BLaER1 treated with 17β-estradiol and CSF1 and Interleukin-3, amounts not matched to agents 10 nM and 100 nM (cell line): Measurements from ENCODE around the gene DCLRE1A.

Source experiments
- H3K27ac ChIP-seq, 11 experiments: shearing (Covaris generic); formaldehyde crosslinking; 2 replicates each; pipeline ENCODE4 v1.8.1; 2022
- H3K27me3 ChIP-seq, 11 experiments: shearing (Covaris generic); formaldehyde crosslinking; 2 replicates each; pipeline ENCODE4 v1.8.1; 2022
- H3K36me3 ChIP-seq, 11 experiments: shearing (Covaris generic); formaldehyde crosslinking; 2 replicates each; pipeline ENCODE4 v1.8.1; 2022
- H3K4me1 ChIP-seq, 10 experiments: shearing (Covaris generic); formaldehyde crosslinking; 2 replicates each; pipeline ENCODE4 v1.8.1; 2022
- H3K4me2 ChIP-seq, 11 experiments: shearing (Covaris generic); formaldehyde crosslinking; 2 replicates each; pipeline ENCODE4 v1.8.1; 2022
- H3K4me3 ChIP-seq, 10 experiments: shearing (Covaris generic); formaldehyde crosslinking; 2 replicates each; pipeline ENCODE4 v1.8.1; 2022
- H3K9ac ChIP-seq, 11 experiments: shearing (Covaris generic); formaldehyde crosslinking; 2 replicates each; pipeline ENCODE4 v1.8.1; 2022
- H3K9me3 ChIP-seq, 11 experiments: shearing (Covaris generic); formaldehyde crosslinking; replicated peaks in 1 of 11; 2 replicates each; pipeline ENCODE4 v1.8.1; 2022
- H4K20me1 ChIP-seq, 11 experiments: shearing (Covaris generic); formaldehyde crosslinking; 2 replicates each; pipeline ENCODE4 v1.8.1; 2022
- Cebpa-rat ChIP-seq, 11 experiments: shearing (Covaris generic); IDR thresholded peaks; 2 replicates each; pipeline ENCODE4 v1.8.1; 2022

Gene DCLRE1A

GRCh38 chr10:113867904-113868303 lies 14.0 kb upstream of the DCLRE1A start:
- Histone ChIP-seq H3K4me1 (peaks cover 0 to 44% (median 17%) of the 10 kb centered on the region in 10 experiments; a peak in 13 of 20 replicates), H3K27me3 (no peaks in the 10 kb centered on the region), H3K27ac (no peak overlapping the region), H4K20me1 (peaks cover 0 to 38% (median 0%) of the 10 kb centered on the region in 11 experiments; a peak in 4 of 22 replicates), H3K4me2 (peak overlapping the region in 5 of 11 experiments; percentile 2 to 51 (median 36); a peak in 6 of 22 replicates), H3K9ac (no peak overlapping the region), H3K9me3 (peaks cover 0 to 30% (median 23%) of the 10 kb centered on the region in 11 experiments; a peak in 17 of 22 replicates), H3K36me3 (peaks cover 4 to 90% (median 63%) of the 10 kb centered on the region in 11 experiments), H3K4me3 (no peak overlapping the region)
- TF ChIP-seq Cebpa-rat (IDR thresholded peaks at IDR 0.05) = no peak

GRCh38 chr10:113866551-113867394 lies 12.9 kb upstream of the DCLRE1A start:
- H3K27me3 ChIP-seq = no peaks in the 10 kb centered on the region
- H3K27ac ChIP-seq = no peak overlapping the region
- no peak for TF ChIP-seq Cebpa-rat (IDR thresholded peaks at IDR 0.05)
- no peak overlapping the region for H3K9ac ChIP-seq
- peaks cover 0 to 39% (median 17%) of the 10 kb centered on the region in 10 experiments; a peak in 13 of 20 replicates for H3K4me1 ChIP-seq
- H3K36me3 ChIP-seq = peaks cover 9 to 90% (median 65%) of the 10 kb centered on the region in 11 experiments
- peak overlapping the region in 5 of 11 experiments; percentile 0 to 51 (median 13); a peak in 5 of 22 replicates for H3K4me2 ChIP-seq
- H3K9me3 ChIP-seq = peaks cover 2 to 19% (median 13%) of the 10 kb centered on the region in 11 experiments; a peak in 17 of 22 replicates
- H4K20me1 ChIP-seq = peaks cover 0 to 36% (median 0%) of the 10 kb centered on the region in 11 experiments; a peak in 4 of 22 replicates
- H3K4me3 ChIP-seq = no peak overlapping the region

GRCh38 chr10:113865901-113866300 lies 12.0 kb upstream of the DCLRE1A start:
- H3K9me3 ChIP-seq = peaks cover 7 to 23% (median 11%) of the 10 kb centered on the region in 11 experiments; a peak in 21 of 22 replicates
- H3K4me1 ChIP-seq = peaks cover 0 to 39% (median 17%) of the 10 kb centered on the region in 10 experiments; a peak in 13 of 20 replicates
- H4K20me1 ChIP-seq = peaks cover 0 to 27% (median 0%) of the 10 kb centered on the region in 11 experiments; a peak in 3 of 22 replicates
- H3K27ac ChIP-seq = peak overlapping the region in 1 of 11 experiments; percentile 46; a peak in 1 of 22 replicates
- no peak for TF ChIP-seq Cebpa-rat (IDR thresholded peaks at IDR 0.05)
- H3K36me3 ChIP-seq = peaks cover 18 to 90% (median 70%) of the 10 kb centered on the region in 11 experiments
- H3K4me2 ChIP-seq = peak overlapping the region in 5 of 11 experiments; percentile 12 to 60 (median 48); a peak in 6 of 22 replicates
- H3K4me3 ChIP-seq = no peak overlapping the region
- H3K27me3 ChIP-seq = no peaks in the 10 kb centered on the region
- H3K9ac ChIP-seq = no peak overlapping the region

GRCh38 chr10:113859261-113859660 lies 5.4 kb upstream of the DCLRE1A start:
- Histone ChIP-seq H4K20me1 (peaks cover 0 to 24% (median 0%) of the 10 kb centered on the region in 11 experiments; a peak in 4 of 22 replicates), H3K9me3 (peaks cover 8 to 25% (median 14%) of the 10 kb centered on the region in 11 experiments; a peak in 21 of 22 replicates), H3K36me3 (peaks cover 25 to 63% (median 59%) of the 10 kb centered on the region in 11 experiments), H3K9ac (no peak overlapping the region), H3K4me3 (no peak overlapping the region), H3K27ac (no peak overlapping the region), H3K27me3 (no peaks in the 10 kb centered on the region), H3K4me1 (peaks cover 11 to 55% (median 27%) of the 10 kb centered on the region in 10 experiments), H3K4me2 (peak overlapping the region in 1 of 11 experiments; percentile 29; a peak in 1 of 22 replicates)
- no peak for TF ChIP-seq Cebpa-rat (IDR thresholded peaks at IDR 0.05)

- Histone ChIP-seq H3K9ac (no peak overlapping the region), H3K27me3 (no peaks in the 10 kb centered on the region), H3K36me3 (peaks cover 25 to 56% (median 52%) of the 10 kb centered on the region in 11 experiments), H3K4me2 (peak overlapping the region in 1 of 11 experiments; percentile 95; a peak in 1 of 22 replicates), H3K9me3 (peaks cover 6 to 18% (median 11%) of the 10 kb centered on the region in 11 experiments; a peak in 21 of 22 replicates), H3K27ac (no peak overlapping the region), H3K4me3 (no peak overlapping the region), H4K20me1 (peaks cover 0 to 24% (median 0%) of the 10 kb centered on the region in 11 experiments; a peak in 4 of 22 replicates), H3K4me1 (peaks cover 14 to 57% (median 30%) of the 10 kb centered on the region in 10 experiments)
- TF ChIP-seq Cebpa-rat (IDR thresholded peaks at IDR 0.05) = no peak
Measured at GRCh38 chr10:113858541-113858940, 4.7 kb upstream of the DCLRE1A start.

DNA sequence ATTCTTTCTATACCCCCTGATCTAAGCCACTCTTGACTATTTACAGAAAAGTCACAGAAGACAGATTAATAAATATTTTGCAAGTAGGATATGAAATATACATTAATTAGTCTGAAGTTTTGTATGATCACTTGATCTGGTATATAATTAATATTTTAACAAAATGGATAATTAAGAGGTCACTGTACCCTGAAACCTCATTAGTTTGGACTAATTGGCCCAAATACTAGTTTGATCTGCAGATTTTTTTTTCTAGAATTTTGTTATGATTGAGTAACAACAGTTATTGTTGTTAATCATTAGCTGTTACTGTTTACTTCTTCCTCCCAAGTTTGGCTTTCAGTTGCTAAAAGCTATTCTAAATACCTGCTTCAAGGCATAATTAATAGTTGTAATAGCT lies 3.3 kb upstream of the DCLRE1A start:
- peak overlapping the region in 2 of 10 experiments; percentile 76 to 78; a peak in 3 of 20 replicates for H3K4me3 ChIP-seq
- TF ChIP-seq Cebpa-rat (IDR thresholded peaks at IDR 0.05) = no peak
- H3K36me3 ChIP-seq = peaks cover 24 to 43% (median 39%) of the 10 kb centered on the region in 11 experiments
- peaks cover 6 to 17% (median 11%) of the 10 kb centered on the region in 11 experiments; a peak in 21 of 22 replicates for H3K9me3 ChIP-seq
- H4K20me1 ChIP-seq = peaks cover 0 to 24% (median 0%) of the 10 kb centered on the region in 11 experiments; a peak in 4 of 22 replicates
- H3K27ac ChIP-seq = no peak overlapping the region
- no peaks in the 10 kb centered on the region for H3K27me3 ChIP-seq
- H3K9ac ChIP-seq = peak overlapping the region in 1 of 11 experiments; percentile 98; a peak in 4 of 22 replicates
- peak overlapping the region in 9 of 11 experiments; percentile 8 to 97 (median 95); a peak in 15 of 22 replicates for H3K4me2 ChIP-seq
- H3K4me1 ChIP-seq = peaks cover 18 to 69% (median 33%) of the 10 kb centered on the region in 10 experiments

DNA sequence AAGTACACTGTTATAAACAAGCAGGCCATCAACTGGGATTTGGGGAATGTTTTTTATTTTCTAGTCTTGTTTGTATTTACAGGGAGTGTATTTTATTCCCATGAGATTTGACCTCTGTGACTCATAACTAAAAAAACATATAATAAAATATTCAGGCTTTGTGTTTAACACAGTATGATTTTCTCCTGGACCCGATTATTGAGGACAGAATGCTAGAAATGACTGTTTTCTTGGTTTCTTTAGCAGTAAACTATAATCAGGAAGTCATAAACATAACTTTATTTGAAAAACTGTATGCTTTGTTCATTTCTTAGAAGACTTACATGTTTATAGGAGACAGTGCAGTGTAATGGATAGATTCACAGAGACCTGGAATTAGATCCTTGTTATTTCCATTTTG lies 2.7 kb upstream of the DCLRE1A start:
- peaks cover 24 to 75% (median 38%) of the 10 kb centered on the region in 10 experiments for H3K4me1 ChIP-seq
- TF ChIP-seq Cebpa-rat (IDR thresholded peaks at IDR 0.05) = no peak
- H3K9ac ChIP-seq = peak overlapping the region; percentile 7 to 99 (median 97); a peak in 15 of 22 replicates
- H3K27ac ChIP-seq = peak overlapping the region in 8 of 11 experiments; percentile 8 to 99 (median 98); a peak in 11 of 22 replicates
- no peaks in the 10 kb centered on the region for H3K27me3 ChIP-seq
- H3K36me3 ChIP-seq = peaks cover 18 to 36% (median 32%) of the 10 kb centered on the region in 11 experiments
- H4K20me1 ChIP-seq = peaks cover 0 to 24% (median 0%) of the 10 kb centered on the region in 11 experiments; a peak in 4 of 22 replicates
- H3K4me3 ChIP-seq = peak overlapping the region; percentile 76 to 96 (median 86)
- H3K9me3 ChIP-seq = peaks cover 3 to 14% (median 11%) of the 10 kb centered on the region in 11 experiments; a peak in 21 of 22 replicates
- peak overlapping the region; percentile 86 to 97 (median 95); a peak in 21 of 22 replicates for H3K4me2 ChIP-seq

- peak overlapping the region; percentile 94 to 99 (median 98) for H3K27ac ChIP-seq
- peak overlapping the region; percentile 95 to 99 (median 97) for H3K9ac ChIP-seq
- H4K20me1 ChIP-seq = peaks cover 0 to 24% (median 0%) of the 10 kb centered on the region in 11 experiments; a peak in 4 of 22 replicates
- H3K9me3 ChIP-seq = no peaks in the 10 kb centered on the region
- H3K4me1 ChIP-seq = peaks cover 25 to 70% (median 39%) of the 10 kb centered on the region in 10 experiments
- H3K4me3 ChIP-seq = peak overlapping the region; percentile 76 to 96 (median 86)
- TF ChIP-seq Cebpa-rat (IDR thresholded peaks at IDR 0.05) = no peak
- no peaks in the 10 kb centered on the region for H3K27me3 ChIP-seq
- peak overlapping the region; percentile 86 to 97 (median 95) for H3K4me2 ChIP-seq
- H3K36me3 ChIP-seq = peaks cover 5 to 20% (median 17%) of the 10 kb centered on the region in 11 experiments; a peak in 21 of 22 replicates
Measured at GRCh38 chr10:113854761-113855588, 1.1 kb upstream of the DCLRE1A start.
